Measurements from ENCODE around the gene MATN3. TPM values are rescaled to one million over a fixed set of nuclear protein-coding genes. Genes with fewer than 3 reads are reported as not detected.

MATN3 gene
- total and polyA plus RNA-seq, 8 donors: 3.7 to 12.0 (median 9.4) TPM

- peaks cover 0 to 8% of the 10 kb centered on the region in 2 donors for H3K27me3 ChIP-seq
- no peaks in the 10 kb centered on the region for H3K36me3 ChIP-seq
- DNase-seq (no peak), ATAC-seq (no peak)
- no peak for TF ChIP-seq CTCF (IDR thresholded peaks at IDR 0.05)
- intact Hi-C loops (cut with DNase I): no loop called here
- no peak overlapping the region for H3K27ac ChIP-seq
- H3K9me3 ChIP-seq: no peaks in the 10 kb centered on the region
- H3K4me1 ChIP-seq: no peaks in the 10 kb centered on the region
- no peak overlapping the region for H3K4me3 ChIP-seq
Measured at GRCh38 chr2:20005067-20005627, 7.3 kb downstream of the MATN3 start.

- intact Hi-C loops (cut with DNase I): no loop called here
- no peaks in the 10 kb centered on the region for H3K36me3 ChIP-seq
- H3K27me3 ChIP-seq: no peaks in the 10 kb centered on the region
- H3K9me3 ChIP-seq: no peaks in the 10 kb centered on the region
- H3K27ac ChIP-seq: no peak overlapping the region
- no peaks in the 10 kb centered on the region for H3K4me1 ChIP-seq
- ATAC-seq (no peak), DNase-seq (no peak)
- TF ChIP-seq CTCF (IDR thresholded peaks at IDR 0.05): no peak
- H3K4me3 ChIP-seq: no peak overlapping the region
Measured at GRCh38 chr2:20001361-20001863, 11.1 kb downstream of the MATN3 start.

GRCh38 chr2:19993731-19994130, 18.7 kb downstream of the MATN3 start:
- ATAC-seq (no peak), DNase-seq (peak in 2 of 4 donors; percentile 49 to 77)
- no peak for TF ChIP-seq CTCF (IDR thresholded peaks at IDR 0.05)
- Histone ChIP-seq H3K4me1 (peaks cover 6 to 13% of the 10 kb centered on the region in 2 donors), H3K9me3 (no peaks in the 10 kb centered on the region), H3K4me3 (no peak overlapping the region), H3K27ac (no peak overlapping the region), H3K27me3 (peaks cover 2 to 29% of the 10 kb centered on the region in 2 donors), H3K36me3 (no peaks in the 10 kb centered on the region)
- intact Hi-C loops (cut with DNase I): no loop called here

GRCh38 chr2:19991895-19992294, 20.6 kb downstream of the MATN3 start:
- Histone ChIP-seq H3K9me3 (no peaks in the 10 kb centered on the region), H3K36me3 (no peaks in the 10 kb centered on the region)
- intact Hi-C loops (cut with DNase I): no loop called here

GRCh38 chr2:19990416-19990728, 22.1 kb downstream of the MATN3 start:
- DNase-seq: no peak
- Histone ChIP-seq H3K4me1 (peaks cover 6 to 13% of the 10 kb centered on the region in 2 donors), H3K4me3 (peak overlapping the region; percentile 75), H3K9me3 (no peaks in the 10 kb centered on the region), H3K36me3 (no peaks in the 10 kb centered on the region), H3K27ac (peak overlapping the region in 1 of 2 donors; percentile 72), H3K27me3 (peaks cover 2 to 29% of the 10 kb centered on the region in 2 donors)
- intact Hi-C loops (cut with DNase I): no loop called here
- no peak for ATAC-seq
- no peak for TF ChIP-seq CTCF (IDR thresholded peaks at IDR 0.05)

More at GRCh38 chr2:19991895-19992294, 20.6 kb downstream of the MATN3 start:
- peaks cover 6 to 13% of the 10 kb centered on the region in 2 donors for H3K4me1 ChIP-seq
- ATAC-seq (no peak), DNase-seq (no peak)
- no peak overlapping the region for H3K27ac ChIP-seq
- no peak overlapping the region for H3K4me3 ChIP-seq
- H3K27me3 ChIP-seq: peaks cover 2 to 29% of the 10 kb centered on the region in 2 donors
- no peak for TF ChIP-seq CTCF (IDR thresholded peaks at IDR 0.05)

All from left lung (tissue), 10 donors.